IPS-18c (cell line): ENCODE measurements around the gene HAS3.
"Not testable (repeated sequence)": the region's sequence is repeated elsewhere in the genome, so short reads cannot be mapped to it uniquely, and the experiment has no call there.

ENCODE experiments used
- H3K4me3 ChIP-seq: 2 replicates; pipeline ENCODE4 v1.7.0; 2013; ENCODE audit warnings: low read depth, mild to moderate bottlenecking, low read length, moderate library complexity; ENCODE audit not compliant: insufficient read depth
- H3K9me3 ChIP-seq: one replicate; pipeline ENCODE4 v1.6.1; 2013; ENCODE audit warnings: mild to moderate bottlenecking, low read length, moderate library complexity; ENCODE audit not compliant: control insufficient read depth, insufficient read depth

The HAS3 gene

DNA sequence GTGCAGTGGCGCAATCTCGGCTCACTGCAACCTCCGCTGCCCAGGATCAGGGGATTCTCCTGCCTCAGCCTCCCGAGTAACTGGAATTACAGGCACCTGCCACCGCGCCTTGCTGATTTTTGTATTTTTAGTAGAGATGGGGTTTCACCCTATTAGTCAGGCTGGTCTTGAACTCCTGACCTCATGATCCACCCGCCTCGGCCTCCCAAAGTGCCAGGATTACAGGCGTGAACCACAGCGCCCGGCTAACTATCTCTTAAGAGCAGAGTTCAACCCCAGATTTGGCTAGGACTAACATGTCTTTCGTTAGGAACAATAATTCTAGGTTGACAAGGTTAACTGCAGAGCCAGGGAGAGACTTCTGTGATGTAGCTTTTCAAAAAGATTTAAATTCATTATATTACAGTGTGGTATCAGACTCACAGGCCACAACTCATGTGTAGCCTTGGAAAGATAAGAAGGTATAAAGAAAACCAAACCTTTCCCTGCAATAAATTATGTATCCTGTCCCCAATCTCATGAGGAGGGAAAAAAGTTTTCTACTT, 22.6 kb downstream of the HAS3 start:
- Histone ChIP-seq H3K9me3 (no peaks in the 10 kb centered on the region), H3K4me3 (no peak overlapping the region)

DNA sequence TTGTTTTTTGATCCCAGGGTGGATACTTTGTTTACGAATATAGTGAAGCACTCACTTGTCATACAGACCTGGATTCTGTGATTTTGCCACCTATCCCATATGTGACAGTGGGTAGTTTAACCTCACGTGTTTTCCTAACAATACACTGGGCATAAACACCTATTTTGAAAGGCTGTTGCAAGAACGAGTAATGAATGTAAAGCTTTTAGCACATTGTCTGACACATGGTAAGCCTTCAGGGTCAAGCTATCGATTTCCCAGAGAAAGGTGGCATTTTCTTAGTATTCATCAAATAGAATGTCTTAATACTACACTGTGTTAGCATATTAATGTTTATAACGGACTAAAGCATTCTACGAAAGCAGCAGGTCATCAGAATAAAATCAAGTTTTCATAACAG, 25.0 kb downstream of the HAS3 start:
- Histone ChIP-seq H3K4me3 (no peak overlapping the region), H3K9me3 (no peaks in the 10 kb centered on the region)

DNA sequence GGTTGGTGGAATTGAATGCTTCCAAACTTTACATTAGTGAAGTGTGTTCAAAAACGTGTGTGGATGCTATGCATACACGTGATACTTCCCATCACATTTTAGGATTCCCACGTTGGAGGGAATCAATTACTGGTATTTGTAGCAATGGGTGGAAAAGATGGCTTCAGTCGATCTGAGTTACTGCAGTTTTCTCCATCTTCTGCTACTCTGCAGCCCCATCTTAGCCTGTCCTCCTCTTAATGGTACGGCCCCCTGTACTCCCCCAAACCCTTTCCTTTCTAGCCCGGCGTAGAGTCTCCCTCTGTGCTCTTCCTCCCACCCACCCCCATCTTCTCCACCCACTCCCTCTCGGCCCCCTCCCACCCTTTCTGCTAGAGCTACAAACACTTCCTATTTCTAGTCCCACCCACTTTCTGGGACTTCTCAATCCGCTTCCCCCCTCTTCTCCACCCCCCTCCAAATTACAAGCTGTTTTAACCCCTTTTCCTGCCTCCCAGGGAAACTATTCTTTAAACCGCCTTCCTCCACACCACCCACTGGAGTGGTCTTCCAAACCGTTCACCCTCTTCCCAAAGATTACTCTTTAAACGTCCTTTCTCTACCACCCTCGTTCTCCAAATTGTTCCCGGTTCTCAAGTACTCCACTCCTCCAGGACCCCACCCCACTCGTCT, 25.9 kb downstream of the HAS3 start:
- peak overlapping the region; percentile 57 for H3K4me3 ChIP-seq
- no peaks in the 10 kb centered on the region for H3K9me3 ChIP-seq

DNA sequence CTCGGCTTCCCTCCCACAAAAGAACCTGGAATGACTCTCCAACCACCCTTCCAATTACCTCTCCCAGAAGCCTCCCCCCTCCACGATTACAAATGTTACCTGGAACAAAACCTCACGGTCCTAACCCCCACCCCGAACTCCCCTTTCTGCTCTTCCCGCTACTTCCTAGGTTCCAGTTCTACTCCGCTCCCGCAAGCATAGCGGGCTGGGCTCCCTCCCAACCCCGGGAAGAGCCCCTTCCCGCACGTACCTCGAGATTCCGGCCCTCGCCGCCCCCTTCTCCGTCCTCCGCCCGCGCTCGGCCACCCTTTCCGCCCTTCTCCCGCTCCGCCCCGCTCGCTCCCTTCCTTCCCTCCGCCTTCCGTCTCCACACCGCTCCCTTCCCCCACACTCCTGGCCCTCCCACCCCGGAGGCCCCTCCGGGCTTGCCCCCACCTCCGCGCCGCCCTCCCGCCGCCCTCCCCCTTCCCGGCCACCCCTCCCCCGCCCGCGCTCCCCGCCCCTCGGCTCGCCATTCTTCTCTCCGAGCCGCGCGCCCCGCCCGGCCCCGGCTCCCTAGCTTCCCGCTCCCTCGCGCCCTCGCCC, 26.5 kb downstream of the HAS3 start:
- Histone ChIP-seq H3K9me3 (no peaks in the 10 kb centered on the region), H3K4me3 (peak overlapping the region; percentile 52)

DNA sequence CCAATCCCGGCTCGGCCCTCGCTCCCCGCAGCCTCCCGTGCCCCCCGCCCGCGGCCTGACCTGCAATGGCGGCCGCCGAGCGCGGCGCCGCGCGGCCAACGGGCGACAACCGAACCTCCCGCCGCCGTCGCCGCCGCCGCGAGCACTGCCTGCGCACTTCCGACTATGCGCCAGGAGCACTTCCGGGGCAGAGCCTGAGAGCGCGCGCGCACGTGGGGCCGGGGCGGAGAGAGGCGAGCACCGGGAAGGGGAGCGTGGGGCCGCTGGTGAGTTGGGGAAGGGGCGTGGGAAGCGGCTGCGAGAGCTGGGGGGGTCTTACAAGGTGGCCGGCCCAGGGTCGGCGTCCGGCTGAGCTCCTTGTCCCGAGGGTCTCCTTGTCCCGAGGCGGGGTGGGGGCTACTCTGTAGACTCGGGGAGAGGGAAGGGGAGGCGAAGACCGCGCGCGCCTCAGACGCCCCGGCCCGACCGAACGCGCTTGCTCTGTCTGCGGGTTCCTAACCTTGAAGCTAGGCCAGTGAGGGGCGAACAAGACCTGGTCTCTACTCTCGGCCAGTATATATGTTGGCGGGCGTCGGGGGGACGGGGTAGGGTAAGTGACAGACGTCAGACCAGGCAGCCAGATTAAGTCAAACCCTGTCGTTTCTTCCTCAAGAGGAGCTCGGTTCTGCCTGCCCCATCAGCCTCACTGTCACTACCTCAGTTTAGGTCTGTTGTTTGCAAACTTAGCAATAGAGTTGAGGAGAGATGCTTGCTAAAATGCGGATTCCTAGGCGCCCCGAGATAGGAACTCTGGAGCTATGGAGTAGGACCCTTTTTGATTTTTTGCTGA, 27.2 kb downstream of the HAS3 start, which contains the start of the genes CHTF8 and UTP4:
CHTF8 (minus strand) TSS at position 165 of the 829 bp plus-strand sequence. CDS start 11,130 bp downstream, outside the sequence.
UTP4 (plus strand) TSS at position 226 of the 829 bp plus-strand sequence. CDS start 811 bp downstream, outside the sequence.
- Histone ChIP-seq H3K9me3 (no peaks in the 10 kb centered on the region), H3K4me3 (peak within 1 kb of the TSS; percentile 52)

DNA sequence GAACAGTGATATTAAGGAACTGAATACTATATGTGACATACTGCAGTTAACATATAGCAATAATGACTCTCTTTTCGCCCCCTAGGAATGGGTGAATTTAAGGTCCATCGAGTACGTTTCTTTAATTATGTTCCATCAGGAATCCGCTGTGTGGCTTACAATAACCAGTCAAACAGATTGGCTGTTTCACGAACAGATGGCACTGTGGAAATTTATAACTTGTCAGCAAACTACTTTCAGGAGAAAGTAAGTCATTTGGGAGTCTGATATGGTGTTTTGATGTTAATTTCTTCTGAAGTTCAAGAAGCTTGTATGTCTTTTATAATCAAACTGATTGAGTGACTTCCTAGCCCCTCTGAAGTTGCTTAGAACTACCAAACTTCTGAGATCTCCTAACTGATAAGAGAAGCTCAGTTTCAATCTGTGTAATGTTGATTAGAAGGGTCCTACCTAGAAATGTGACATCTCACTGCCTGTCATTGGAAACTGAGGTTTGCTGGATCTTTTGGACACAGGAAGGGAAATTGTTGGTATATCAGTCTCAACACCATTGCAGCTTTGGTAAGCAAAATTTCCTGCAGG, 28.0 kb downstream of the HAS3 start:
- Histone ChIP-seq H3K4me3 (peak overlapping the region; percentile 52), H3K9me3 (no peaks in the 10 kb centered on the region)

DNA sequence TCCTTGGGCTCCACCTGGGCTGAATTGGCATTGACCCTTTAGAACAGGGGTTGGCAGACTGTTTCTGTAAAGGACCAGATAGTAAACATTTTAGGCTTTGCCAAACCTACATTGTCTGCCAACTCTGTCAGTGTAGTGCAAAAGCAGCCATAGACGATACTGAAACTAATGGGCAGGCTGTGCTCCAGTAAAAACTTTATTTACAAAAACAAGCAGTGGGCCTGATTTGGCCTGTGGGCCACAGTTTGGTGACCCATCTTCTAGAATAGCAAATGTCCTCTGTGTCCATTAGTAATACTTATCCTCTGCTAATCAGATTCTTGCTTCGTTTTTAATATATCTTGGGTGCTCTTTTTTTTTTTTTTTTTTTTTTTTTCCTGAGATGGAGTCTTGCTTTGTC, 33.2 kb downstream of the HAS3 start:
- H3K9me3 ChIP-seq: no peaks in the 10 kb centered on the region
- no peak overlapping the region for H3K4me3 ChIP-seq

DNA sequence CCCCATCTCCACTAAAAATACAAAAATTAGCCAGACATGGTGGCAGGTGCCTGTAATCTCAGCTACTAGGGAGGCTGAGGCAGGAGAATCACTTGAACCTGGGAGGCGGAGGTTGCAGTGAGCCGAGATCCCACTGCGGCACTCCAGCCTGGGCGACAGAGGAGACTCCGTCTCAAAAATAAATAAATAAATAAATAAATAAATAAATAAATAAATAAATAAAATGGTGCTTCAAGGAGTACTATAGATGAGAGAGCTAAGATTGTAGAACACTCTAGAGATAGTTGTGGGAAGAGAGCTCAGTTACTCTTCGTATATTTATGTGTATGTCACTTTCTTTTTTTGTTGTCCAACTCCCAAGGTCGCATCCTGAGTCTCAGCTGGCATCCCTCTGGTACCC, 34.0 kb downstream of the HAS3 start:
- H3K9me3 ChIP-seq, H3K4me3 ChIP-seq: not testable (repeated sequence)

DNA sequence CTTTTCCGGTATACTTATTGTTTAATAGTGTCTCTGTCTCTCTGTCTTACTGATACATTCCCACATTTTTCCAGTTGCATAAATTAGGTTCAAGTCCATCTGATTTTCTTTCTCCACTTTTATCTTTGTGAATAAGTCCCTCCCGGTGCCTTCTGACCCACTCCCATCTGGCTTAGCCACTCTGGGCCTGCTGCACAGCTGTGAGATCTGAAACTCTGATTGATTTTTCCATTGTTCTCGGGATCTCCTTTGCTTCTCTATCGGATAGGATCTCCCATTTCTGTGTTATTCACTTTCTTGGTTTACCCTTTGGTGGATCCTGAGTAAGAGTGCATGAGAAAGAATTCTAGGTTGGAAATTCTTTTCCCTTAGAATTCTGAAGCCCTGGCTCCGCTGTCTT, 35.6 kb downstream of the HAS3 start:
- H3K9me3 ChIP-seq: no peaks in the 10 kb centered on the region
- H3K4me3 ChIP-seq: no peak overlapping the region

DNA sequence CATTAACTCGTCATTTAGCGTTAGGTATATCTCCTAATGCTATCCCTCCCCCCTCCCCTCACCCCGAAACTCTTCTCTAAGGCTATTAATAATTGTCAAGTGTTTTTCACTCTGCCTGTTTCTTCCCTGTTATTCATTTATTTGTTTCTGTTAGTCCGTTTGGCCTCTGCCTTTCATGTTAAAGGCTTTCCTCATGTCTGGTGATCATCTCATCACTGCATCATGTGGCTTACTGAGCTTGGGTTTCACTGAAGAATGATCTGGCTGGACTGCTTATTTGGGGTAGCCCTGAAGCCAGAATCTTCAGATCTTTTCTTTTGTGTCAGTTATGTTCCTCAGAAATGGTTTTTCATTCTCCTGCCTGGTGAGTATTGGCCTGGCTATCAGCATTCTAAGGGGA, 36.5 kb downstream of the HAS3 start:
- Histone ChIP-seq H3K4me3 (no peak overlapping the region), H3K9me3 (no peaks in the 10 kb centered on the region)

DNA sequence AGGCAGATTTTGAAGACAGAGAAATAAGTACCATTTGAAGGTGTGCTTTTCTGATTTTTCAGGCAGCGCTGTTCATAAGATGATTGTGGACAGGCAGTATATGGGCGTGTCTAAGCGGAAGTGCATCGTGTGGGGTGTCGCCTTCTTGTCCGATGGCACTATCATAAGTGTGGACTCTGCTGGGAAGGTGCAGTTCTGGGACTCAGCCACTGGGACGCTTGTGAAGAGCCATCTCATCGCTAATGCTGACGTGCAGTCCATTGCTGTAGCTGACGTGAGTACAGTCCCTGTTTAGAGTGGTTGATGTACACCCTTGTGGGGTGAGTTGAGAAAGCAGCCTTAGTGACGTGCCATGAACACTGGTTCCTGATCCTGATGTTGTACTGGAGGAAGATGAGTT, 37.7 kb downstream of the HAS3 start:
- H3K4me3 ChIP-seq: no peak overlapping the region
- no peaks in the 10 kb centered on the region for H3K9me3 ChIP-seq

DNA sequence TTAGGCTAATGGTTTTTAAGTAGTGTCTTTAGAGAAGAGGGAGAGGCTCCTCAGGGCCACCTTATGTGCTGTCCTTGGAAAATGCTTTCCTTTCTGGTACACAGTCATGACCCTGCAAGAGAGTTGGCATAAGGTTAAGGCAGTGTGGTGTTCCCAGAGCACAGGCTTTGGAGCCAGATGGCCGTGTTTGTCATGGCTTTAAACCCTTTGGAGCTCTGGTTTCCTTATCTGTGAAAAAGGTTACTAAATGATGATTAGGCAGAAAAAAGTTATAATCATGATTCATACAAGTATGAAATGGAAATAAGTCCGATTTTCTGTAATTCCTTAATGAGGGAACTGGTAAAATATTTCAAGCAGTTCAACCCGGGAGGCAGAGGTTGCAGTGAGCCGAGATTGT, 40.2 kb downstream of the HAS3 start:
- Histone ChIP-seq H3K4me3 (no peak overlapping the region), H3K9me3 (no peaks in the 10 kb centered on the region)

DNA sequence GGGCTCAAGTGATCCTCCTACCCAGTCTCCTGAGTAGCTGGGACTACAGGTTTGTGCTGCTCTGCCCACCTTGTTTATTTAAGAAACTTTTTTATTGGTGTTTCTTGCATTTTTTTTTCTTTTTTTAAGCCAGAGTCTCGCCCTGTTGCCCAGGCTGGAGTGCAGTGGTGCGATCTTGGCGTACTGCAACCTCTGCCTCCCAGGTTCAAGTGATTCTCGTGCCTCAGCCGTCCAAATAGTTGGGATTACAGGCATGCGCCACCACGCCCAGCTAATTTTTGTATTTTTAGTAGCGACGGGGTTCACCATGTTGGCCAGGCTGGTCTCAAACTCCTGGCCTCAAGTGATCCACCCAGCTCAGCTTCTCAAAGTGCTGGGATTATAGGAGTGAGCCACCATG, 44.2 kb downstream of the HAS3 start:
- not testable (repeated sequence) for H3K9me3 ChIP-seq, H3K4me3 ChIP-seq

DNA sequence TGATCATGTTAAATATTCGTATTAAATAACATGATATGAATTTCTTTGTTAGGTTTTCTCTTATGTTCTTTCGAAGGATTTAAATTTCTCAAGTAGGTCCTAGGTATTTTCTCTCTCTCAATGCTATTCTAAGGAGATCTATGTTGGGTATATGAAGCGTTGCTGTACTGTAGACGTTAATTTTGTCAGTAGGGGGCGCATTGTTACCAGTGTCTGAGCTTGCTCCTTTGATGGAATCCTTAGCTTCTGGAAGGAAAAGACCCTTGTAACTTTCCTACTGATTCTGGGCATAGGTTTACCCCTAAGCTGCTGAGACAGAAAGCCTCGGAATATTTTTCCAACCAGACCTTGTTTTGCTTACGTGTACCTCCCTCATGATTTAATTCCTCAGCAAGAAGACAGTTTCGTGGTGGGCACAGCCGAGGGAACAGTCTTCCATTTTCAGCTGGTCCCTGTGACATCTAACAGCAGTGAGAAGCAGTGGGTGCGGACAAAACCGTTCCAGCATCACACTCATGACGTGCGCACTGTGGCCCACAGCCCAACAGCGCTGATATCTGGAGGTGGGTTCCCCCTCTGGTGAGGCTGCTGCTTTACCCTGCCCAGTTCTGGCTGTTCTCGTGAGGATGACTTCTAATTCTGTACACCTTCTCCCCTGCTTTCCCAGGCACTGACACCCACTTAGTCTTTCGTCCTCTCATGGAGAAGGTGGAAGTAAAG, 44.9 kb downstream of the HAS3 start:
- H3K9me3 ChIP-seq: no peaks in the 10 kb centered on the region
- no peak overlapping the region for H3K4me3 ChIP-seq

DNA sequence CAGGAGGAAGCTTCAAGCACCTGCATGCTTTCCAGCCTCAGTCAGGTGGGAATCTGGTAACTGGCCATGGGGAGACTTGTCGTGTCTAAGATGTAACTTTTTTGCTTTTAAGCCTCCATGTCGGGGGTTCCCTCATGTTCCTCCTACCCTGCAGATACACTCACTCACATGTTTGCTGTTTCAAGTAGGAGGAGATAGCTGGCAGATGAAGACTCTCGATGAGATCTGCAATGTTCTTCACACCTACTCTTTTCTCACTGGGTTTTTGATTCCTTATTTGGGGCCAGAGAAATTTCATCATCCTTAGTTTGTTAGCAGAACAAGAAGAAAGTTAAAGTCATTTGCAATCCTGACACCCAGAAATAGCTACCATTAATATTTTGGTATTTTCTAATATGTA, 51.7 kb downstream of the HAS3 start:
- Histone ChIP-seq H3K9me3 (no peaks in the 10 kb centered on the region), H3K4me3 (no peak overlapping the region)

DNA sequence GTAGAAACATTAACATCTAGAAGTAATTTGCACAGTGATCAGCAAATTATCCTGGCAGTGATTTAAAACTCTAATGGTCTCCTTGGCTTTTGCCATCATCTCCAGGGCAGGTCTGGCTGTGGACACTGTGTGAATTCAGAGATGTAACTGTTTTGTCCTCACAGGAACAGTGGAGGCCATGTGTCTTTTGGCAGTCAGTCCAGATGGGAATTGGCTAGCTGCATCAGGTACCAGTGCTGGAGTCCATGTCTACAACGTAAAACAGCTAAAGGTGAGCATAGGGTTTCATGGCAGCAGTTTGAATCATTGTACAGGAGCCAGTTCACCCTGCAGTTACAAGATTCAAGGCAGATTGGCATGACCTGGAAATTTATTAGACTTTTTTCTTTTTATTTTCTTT, 54.7 kb downstream of the HAS3 start:
- H3K9me3 ChIP-seq: no peaks in the 10 kb centered on the region

DNA sequence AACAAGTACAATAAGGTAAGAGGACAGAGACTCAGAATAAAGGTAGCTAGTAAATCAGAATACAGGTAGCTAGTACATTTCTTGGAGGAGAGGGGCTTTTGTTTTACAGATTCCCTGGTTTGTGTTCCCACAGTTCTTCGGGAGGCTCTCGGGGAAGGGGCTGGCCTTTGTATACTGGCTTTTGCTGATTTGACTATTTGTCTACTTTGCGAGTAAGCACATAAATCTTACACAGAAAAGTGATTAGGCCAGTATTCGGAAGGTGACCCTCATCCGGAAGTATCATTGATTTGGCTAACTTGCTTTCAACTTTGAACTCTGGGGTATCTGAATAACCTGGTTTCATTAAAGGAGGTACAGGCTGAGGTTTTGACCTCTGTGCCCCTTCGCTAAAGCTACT, 60.1 kb downstream of the HAS3 start:
- H3K4me3 ChIP-seq: no peak overlapping the region
- no peaks in the 10 kb centered on the region for H3K9me3 ChIP-seq

More for the DNA sequence above, 54.7 kb downstream of the HAS3 start:
- no peak overlapping the region for H3K4me3 ChIP-seq
